Effector CD8-positive, alpha-beta T cell (primary cell): ENCODE data around the gene NMUR1.

Experiments
- DNase-seq: peaks from one replicate; lab custom pipeline; 2025; lab: John Stamatoyannopoulos, UW

The NMUR1 gene

GRCh38 chr2:231554327-231554726 is 24.1 kb upstream of the NMUR1 start:
- DNase-seq: no peak

DNA sequence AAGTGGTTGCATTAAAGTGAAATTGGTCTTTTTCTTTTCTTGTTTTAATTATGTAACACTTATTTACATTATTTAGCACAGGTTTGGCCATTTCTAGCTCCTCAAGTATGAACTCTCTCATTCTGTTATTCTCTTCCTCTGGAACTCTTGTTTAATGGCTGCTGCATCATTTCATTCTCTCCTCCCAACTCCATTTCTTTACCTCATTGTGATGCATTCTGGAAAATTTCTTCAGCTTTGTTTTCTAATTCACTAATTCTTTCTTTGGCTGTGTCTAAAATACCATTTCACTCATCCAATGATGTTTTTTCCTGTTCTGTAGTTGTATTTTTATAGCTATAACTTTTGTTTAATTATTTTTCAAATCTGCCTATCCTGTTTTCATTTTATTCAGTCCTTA is 22.5 kb upstream of the NMUR1 start:
- DNase-seq: no peak

GRCh38 chr2:231549446-231550239 is 19.4 kb upstream of the NMUR1 start:
- DNase-seq: no peak

- no peak for DNase-seq
These were observed 18.5 kb upstream of the NMUR1 start for GRCh38 chr2:231548752-231549151.

DNA sequence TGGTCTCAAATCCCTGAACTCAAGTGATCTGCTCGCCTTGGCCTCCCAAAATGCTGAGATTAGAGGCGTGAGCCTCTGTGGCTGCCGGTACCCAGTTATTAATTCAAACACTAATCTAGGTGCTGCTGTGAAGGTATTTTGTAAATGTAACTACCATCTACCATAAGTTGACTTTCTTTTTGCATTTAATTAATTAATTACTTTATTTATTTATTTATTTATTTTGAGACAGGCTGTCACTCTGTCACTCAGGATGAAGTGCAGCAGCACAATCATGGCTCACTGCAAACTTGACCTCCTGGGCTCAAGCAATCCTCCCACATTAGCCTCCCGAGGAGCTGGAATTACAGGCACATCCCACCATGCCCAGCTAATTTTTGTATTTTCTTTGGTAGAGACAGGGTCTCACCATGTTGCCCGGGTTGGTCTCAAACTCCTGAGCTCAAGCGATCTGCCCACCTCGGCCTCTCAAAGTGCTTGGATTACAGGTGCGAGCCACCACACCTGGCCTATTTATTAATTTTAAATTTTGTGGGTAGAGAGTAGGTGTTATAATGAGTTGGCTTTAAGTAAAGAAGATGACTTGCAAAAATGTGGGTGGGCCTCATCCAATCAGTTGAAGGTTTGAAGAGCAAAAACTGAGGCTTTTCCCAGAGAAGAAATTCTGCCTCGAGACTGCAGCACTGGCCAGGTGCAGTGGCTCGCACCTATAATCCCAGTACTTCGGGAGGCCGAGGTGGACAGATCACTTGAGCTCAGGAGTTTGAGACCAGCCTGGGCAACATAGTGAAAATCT is 17.3 kb upstream of the NMUR1 start:
- no peak for DNase-seq

GRCh38 chr2:231546014-231546715 is 15.9 kb upstream of the NMUR1 start:
- no peak for DNase-seq

GRCh38 chr2:231545105-231545902 is 15.1 kb upstream of the NMUR1 start:
- no peak for DNase-seq

- no peak for DNase-seq
These were observed 11.9 kb upstream of the NMUR1 start for GRCh38 chr2:231542136-231542535.

DNA sequence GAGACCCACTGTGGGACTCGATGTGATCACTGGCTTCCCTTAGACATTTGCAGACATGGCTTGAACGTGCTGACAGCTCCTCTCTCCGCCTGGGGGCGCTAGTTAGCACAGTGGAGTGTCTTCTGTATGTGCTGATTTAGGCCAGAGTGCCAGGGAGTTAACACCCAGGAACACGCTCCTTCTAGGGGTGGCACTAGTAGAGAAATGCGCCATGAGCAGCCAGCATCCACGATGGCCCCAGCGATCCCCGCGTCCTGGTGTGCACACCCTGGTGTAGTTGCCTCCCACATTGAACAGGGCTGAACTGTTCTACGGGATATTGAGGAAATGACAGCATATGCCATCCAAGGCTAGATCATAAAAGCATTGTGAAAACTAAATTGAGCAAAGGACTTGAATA is 11.4 kb upstream of the NMUR1 start:
- DNase-seq: no peak

- no peak for DNase-seq
These were observed 9.7 kb upstream of the NMUR1 start for GRCh38 chr2:231539991-231540390.

DNA sequence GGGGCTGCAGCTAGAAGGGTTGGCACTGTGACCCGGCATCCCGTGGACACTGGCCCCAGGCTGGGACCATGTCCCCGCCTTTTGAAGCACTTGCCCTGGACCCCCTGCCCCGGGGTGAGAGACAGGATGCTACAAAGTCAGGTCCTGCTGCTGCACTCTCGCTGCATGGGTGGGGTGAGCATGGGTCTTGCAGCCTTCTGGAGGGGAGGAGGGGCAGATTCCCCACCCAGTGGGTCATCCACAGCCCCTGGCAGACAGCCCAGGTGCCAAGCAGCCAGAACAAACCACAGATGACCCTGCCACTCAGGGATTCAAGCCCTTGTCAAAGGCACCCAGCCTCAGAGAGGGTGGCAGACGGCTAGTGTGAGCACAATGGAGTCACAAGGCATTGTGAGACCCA is 5.7 kb upstream of the NMUR1 start:
- DNase-seq: no peak

DNA sequence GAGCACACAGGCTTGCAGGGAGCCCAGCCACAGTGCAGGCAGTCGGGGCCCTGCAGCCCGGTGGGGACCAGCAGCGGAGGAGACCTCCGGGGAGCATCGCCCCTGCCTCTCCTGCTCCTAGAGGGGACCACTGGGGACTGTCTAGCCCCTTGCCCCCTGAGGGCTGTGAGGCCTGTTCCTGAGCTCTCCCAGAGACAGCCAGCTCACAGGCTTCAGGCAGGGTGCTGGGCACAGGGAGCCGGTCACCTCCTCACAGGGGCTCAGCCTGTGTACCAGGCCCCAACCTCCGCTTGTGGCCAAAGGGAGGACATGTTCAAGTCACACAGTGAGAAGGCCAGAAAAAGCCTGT is 3.5 kb upstream of the NMUR1 start:
- no peak for DNase-seq

- DNase-seq: no peak
These were observed 3.0 kb upstream of the NMUR1 start for GRCh38 chr2:231533086-231533776.

GRCh38 chr2:231532756-231533035 is 2.5 kb upstream of the NMUR1 start:
- DNase-seq: no peak

DNA sequence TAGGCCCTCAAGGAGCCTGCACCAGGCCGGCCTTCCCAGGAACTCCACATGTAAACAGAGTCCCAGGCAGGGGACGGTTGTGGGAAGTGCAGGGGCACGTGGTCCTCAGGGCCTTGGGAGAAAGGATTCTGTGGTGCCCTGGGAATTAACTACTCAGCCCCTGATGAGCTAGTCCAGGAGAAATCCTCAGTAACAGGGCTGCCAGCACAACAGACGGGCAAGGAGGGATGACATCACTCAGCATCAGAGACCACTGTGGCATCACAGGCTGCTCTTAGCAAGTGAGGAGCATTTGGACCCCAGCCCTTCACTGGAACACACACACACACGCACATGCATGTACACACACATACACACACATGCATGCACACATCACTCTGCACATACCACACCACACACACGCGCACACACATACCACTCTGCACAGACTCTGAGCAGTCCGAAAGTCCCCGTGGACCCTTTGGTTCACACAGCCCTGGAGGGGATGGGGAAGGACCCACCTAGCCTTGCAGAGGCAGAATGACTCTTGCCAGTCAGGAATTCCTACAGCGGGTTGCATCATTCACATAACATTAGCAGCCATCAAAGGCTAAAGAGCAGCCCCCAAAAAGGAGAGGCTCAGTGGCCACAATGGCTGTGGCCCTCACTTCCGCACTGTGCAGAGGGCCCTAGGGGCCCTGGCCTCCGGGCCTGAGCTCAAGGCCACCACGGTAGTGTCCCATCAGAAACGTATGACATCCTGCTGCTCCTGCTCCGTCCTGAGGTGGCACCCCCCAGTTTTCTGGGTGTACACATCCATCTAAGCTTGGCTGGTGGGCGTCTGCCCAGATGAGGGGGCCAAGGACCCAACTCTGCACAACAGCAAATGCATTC is 1.9 kb upstream of the NMUR1 start:
- DNase-seq: no peak

DNA sequence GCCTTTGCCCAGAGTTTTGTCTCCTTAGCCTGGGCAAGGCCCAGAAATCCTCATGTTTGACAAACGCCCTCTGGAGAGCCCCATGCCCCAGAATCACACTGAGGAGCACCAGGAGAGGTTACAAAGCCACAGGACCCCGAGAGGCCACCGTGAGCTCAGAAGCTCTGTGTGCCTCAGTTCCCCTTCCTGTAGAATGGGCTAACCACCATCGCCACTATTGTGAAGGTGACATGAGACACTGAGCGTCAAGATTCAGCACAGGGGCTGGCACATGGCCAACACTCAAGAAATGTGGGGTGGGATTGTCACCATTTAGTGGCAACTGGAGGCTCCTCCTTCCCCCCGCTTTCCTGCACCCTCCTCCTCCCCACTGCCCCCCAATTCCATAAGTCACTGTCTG is 1.2 kb upstream of the NMUR1 start:
- DNase-seq: no peak

GRCh38 chr2:231528636-231529030 is 1.6 kb downstream of the NMUR1 start:
- no peak for DNase-seq

DNA sequence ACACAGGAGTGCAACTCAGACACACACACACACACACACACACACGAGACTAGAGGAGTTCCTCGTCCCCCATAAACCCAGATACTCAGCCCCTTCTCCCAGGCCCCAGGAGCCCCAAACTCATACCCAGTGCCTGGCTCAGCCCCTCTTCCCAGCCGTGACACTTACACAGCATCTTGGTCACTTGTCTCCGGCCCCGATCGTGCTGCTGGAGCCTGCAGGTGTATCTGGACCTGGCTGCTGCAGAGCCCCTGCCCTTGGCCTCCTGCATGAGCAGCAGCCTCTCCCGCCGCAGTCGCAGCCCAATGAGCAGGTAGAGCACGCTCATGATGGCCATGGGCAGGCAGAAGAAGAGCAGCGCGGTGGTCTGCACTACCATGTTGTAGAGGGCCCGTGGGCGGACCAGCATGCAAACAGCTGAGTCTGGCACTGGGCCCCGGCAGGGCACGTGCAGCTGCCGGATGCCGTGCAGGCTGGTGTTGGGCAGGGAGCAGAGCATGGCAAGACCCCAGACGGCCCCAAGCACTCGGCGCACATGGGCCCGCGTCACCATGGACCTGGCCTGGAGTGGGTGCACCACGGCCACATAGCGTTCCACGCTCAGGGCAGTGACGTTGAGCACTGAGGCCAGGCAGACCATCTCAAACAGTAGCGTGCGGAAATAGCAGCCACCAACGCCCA is 2.1 kb downstream of the NMUR1 start:
- no peak for DNase-seq

DNA sequence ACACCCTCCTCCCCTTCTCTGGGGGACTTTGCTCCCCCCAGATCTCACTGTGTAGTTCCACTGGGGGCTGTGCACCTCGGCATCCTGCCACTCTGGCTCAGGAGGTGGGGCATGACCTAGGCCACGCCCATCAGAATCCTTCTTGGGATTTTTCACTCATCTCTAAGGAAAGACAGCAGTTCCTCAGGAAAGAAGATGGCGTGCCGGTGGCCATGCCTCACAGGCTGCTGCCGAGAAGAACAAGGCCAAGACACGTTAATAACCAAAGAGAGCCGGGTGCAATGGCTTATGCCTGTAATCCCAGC is 3.2 kb downstream of the NMUR1 start:
- DNase-seq: no peak

GRCh38 chr2:231526341-231527090 is 3.7 kb downstream of the NMUR1 start:
- no peak for DNase-seq
